GM12892 (cell line): ENCODE results near the gene TOM1L2.

ENCODE experiments used
- POLR2A ChIP-seq: IDR thresholded peaks from 2 replicates; pipeline ENCODE4 v1.6.1; 2011; ENCODE audit warnings: low read depth, low read length, control low read depth
- POLR2AphosphoS5 ChIP-seq: IDR thresholded peaks from 2 replicates; pipeline ENCODE4 v1.6.1; 2011; ENCODE audit warnings: low read depth, low read length, control low read depth
- TAF1 ChIP-seq: IDR thresholded peaks from 2 replicates; pipeline ENCODE4 v1.6.1; 2011; ENCODE audit warnings: low read depth, mild to moderate bottlenecking, control low read depth, low read length, borderline replicate concordance

DNA sequence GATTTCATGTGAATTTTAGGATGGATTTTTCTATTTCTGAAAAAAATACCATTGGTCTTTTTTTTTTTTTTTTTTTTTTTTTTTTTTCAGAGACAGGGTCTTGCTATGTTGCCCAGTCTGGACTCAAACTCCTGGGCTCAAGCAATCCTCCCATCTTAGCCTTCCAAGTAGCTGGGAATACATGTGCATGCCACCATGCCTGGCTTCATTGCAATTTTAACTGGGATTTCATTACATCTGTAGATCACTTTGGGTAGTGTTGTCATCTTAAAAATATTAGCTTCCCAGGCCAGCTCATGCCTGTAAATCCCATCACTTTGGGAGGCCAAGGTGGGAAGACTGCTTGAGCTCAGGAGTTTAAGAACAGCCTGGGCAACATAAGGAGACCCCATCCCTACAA, 54.8 kb downstream of the TOM1L2 start:
- no peak for TF ChIP-seq TAF1
- TF ChIP-seq POLR2A, result no peak
- no peak for TF ChIP-seq POLR2AphosphoS5
